22Rv1 (cell line): Measurements from ENCODE around the gene RPS6KC1.

Source experiments
- CTCF ChIP-seq: fragments of 450-650 bp; IDR thresholded peaks from 2 replicates; pipeline ENCODE4 v1.5.1; 2017; ENCODE audit warnings: mild to moderate bottlenecking
- ZFX ChIP-seq: fragments of 450-650 bp; IDR thresholded peaks from 2 replicates; pipeline ENCODE4 v1.6.1; 2017; ENCODE audit warnings: antibody characterized with exemption, borderline replicate concordance

- no peak for TF ChIP-seq CTCF
- TF ChIP-seq ZFX = no peak
These were observed 141.0 kb downstream of the RPS6KC1 start for GRCh38 chr1:213192026-213192425.
